BJ (cell line): ENCODE data around the gene SLFN12L. TPM values are rescaled to one million over a fixed set of nuclear protein-coding genes. Genes with fewer than 3 reads are reported as not detected.
"Not testable (repeated sequence)": the region's sequence is repeated elsewhere in the genome, so short reads cannot be mapped to it uniquely, and the experiment has no call there.

Source experiments
- CTCF ChIA-PET: fragments of 350-600 bp; formaldehyde crosslinking; extraction: SDS; loops from one replicate; lab custom pipeline; 2021; ENCODE audit warnings: antibody characterized with exemption, inconsistent platforms; lab: Yijun Ruan, JAX
- POLR2A ChIA-PET: fragments of 300-600 bp; sonication (Branson Sonifier 250); formaldehyde crosslinking; extraction: SDS; loops from one replicate; lab custom pipeline; 2021; ENCODE audit warnings: antibody characterized with exemption; lab: Charles Lee
- DNase-seq: peaks from one replicate; pipeline ENCODE4 v3.0.0-alpha.2; 2011; ENCODE audit warnings: low read depth
- H3K27me3 ChIP-seq: 2 replicates; pipeline ENCODE4 v1.6.0; 2011; ENCODE audit warnings: low read length; ENCODE audit not compliant: control insufficient read depth, insufficient read depth
- H3K36me3 ChIP-seq: 2 replicates; pipeline ENCODE4 v1.5.1; 2011; ENCODE audit warnings: low read length; ENCODE audit not compliant: control insufficient read depth, insufficient read depth
- H3K4me3 ChIP-seq: 2 replicates; pipeline ENCODE4 v1.5.1; 2011; ENCODE audit warnings: low read depth, mild to moderate bottlenecking, control low read depth, low read length
- polyA plus RNA-seq: library from polyadenylated mRNA; depleted of rRNA; stranded (reverse); fragments of >200 nt; gene quantifications from 2 replicates; pipeline ENCODE4 v1.2.3, GENCODE V29; 2011
- TF ChIP-seq, protein P1 (sequence below): IDR thresholded peaks from 2 replicates; pipeline ENCODE4 v1.5.1; 2011; ENCODE audit warnings: low read depth, mild to moderate bottlenecking, control low read depth, inconsistent platforms, low read length, moderate library complexity; ENCODE audit not compliant: insufficient read depth

The SLFN12L gene
- polyA plus RNA-seq, 1 experiment: not detected

DNA sequence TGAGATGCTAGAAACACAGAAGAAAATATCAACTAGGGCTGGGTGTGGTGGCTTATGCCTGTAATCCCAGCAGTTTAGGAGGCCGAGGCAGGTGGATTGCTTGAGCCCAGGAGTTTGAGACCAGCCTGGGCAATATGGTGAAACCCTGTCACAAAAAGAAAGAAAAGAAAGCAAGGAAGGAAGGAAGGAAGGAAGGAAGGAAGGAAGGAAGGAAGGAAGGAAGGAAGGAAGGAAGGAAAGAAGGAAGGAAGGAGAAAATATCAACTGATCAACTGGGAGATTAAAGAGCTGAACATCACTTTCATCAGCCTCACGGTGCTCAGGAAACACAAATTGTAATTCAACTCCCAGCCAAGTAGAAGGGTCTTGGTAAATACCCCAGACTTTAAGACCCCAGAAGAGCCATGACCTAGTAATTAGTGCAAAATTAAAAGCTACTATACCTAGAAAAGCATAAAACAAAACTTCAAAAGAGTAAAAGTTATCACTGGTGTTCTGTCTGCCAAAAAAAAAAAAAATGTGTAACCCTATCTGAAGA lies 61.1 kb downstream of the SLFN12L start:
- H3K36me3 ChIP-seq: no peaks in the 10 kb centered on the region
- no peak overlapping the region for H3K4me3 ChIP-seq
- peaks cover 2% of the 10 kb centered on the region for H3K27me3 ChIP-seq
- TF ChIP-seq, protein P1, sequence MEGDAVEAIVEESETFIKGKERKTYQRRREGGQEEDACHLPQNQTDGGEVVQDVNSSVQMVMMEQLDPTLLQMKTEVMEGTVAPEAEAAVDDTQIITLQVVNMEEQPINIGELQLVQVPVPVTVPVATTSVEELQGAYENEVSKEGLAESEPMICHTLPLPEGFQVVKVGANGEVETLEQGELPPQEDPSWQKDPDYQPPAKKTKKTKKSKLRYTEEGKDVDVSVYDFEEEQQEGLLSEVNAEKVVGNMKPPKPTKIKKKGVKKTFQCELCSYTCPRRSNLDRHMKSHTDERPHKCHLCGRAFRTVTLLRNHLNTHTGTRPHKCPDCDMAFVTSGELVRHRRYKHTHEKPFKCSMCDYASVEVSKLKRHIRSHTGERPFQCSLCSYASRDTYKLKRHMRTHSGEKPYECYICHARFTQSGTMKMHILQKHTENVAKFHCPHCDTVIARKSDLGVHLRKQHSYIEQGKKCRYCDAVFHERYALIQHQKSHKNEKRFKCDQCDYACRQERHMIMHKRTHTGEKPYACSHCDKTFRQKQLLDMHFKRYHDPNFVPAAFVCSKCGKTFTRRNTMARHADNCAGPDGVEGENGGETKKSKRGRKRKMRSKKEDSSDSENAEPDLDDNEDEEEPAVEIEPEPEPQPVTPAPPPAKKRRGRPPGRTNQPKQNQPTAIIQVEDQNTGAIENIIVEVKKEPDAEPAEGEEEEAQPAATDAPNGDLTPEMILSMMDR: no peak
- ChIA-PET CTCF (no interaction called here), POLR2A (interaction anchor here (0.6 kb wide), 1 partner anchor 399 kb away, joined by 13 read pairs; no protein-coding TSS in a partner anchor)
- no peak for DNase-seq

DNA sequence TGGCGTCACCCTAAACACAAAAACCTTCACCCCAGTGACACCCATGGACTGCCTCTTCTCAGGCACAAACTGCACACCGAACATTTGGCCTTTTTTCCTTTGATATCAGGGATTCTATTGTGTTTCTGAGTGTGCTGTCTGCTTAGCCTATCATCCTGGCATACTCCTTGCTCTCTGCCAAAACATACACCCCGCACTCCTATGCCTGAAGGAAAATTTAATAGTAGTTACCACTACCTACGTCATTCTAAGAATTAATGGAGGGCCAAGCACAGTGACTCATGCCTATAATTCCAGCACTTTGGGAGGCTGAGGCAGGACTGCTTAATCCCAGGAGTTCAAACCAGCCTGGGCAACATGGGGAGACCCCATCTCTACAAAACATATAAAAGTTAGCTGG lies 69.0 kb downstream of the SLFN12L start:
- Histone ChIP-seq H3K36me3 (no peaks in the 10 kb centered on the region), H3K4me3 (no peak overlapping the region), H3K27me3 (no peaks in the 10 kb centered on the region)
- POLR2A ChIA-PET: no interaction called here
- TF ChIP-seq, protein P1: no peak
- no peak for DNase-seq
- CTCF ChIA-PET: no interaction called here

DNA sequence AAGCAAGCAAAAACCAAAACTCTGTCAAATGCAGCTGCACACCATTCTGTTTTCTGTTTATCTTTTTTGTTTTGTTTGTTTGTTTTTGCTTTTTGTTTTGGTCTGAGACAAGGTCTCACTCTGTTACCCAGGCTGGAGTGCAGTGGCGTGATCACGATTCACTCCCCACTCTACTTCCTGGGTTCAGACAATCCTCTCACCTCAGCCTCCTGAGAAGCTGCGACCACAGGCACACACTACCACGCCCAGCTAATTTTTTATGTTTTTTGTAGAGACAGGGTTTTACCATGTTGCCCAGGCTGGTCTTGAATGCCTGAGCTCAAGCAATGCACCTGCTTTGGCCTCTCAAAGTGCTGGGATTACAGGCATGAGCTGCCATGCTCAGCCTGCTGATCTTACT lies 69.7 kb downstream of the SLFN12L start:
- Histone ChIP-seq H3K4me3 (no peak overlapping the region), H3K36me3 (no peaks in the 10 kb centered on the region), H3K27me3 (no peaks in the 10 kb centered on the region)
- CTCF ChIA-PET: no interaction called here
- POLR2A ChIA-PET: no interaction called here
- DNase-seq: no peak
- TF ChIP-seq, protein P1: no peak

DNA sequence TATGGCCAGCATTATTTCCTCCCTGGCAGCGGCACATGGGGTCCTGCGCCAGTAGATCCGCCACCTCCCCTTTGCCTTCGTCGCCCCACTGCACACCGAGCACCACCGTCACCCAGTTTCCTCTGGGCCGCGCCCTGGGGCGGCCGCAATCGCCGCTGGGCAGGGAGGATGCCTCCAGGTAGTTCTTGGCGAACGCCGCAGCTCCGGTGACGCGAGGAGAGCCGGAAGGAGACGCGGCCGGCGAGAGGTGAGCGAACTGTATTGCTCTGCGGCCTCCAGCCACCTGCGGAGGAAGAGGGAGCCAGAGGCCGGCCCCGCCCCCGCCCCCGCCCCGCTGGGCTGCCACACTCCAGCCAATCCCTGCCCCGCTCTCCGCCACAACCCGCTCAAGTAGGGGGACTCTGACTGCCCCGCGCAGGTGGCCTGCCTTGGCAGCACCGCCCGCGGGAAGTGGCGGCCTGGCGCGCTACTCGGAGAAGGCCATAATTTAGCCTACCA lies 77.1 kb downstream of the SLFN12L start:
- H3K4me3 ChIP-seq: no peak overlapping the region
- POLR2A ChIA-PET: no interaction called here
- CTCF ChIA-PET: no interaction called here
- DNase-seq: no peak
- TF ChIP-seq, protein P1: no peak
- peaks cover 7% of the 10 kb centered on the region for H3K27me3 ChIP-seq
- no peaks in the 10 kb centered on the region for H3K36me3 ChIP-seq

DNA sequence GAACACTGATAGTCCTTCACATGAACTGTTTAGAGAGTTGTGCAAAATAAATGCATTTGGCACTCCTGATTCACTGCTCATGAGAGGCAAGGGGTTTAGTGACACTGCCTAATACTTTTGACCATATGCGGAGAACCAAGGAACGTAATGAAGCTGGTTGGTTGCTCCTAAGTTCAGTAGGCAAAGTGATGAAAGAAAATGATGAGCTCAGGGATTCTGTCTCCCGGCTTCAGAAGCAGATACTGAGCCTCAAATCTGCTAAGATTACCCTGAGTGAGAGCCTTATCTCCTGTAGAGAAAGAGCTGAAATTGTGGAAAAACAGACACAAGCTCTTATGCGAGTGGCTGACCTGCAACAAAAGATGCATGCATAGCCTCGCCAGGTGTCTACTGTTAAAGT lies 83.4 kb downstream of the SLFN12L start:
- CTCF ChIA-PET, POLR2A ChIA-PET, H3K36me3 ChIP-seq, H3K4me3 ChIP-seq, DNase-seq: not testable (repeated sequence)
- H3K27me3 ChIP-seq: peaks cover 13% of the 10 kb centered on the region

DNA sequence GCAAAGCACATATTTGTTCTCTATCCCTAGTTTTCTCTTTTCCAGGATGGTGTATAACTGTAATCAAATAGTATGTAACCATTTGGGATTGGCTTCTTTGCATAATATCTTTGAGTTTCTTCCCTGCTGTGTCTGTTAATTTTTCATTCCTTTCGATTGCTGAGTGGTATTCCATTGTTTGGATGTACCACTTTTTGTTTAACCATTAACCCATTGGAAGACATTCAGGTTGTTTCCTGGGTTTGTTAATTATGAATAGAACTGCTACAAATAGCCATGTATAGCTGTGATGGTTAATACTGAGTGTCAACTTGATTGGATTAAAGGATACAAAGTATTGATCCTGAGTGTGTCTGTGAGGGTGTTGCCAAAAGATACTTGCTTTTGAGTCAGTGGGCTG lies 84.3 kb downstream of the SLFN12L start:
- Histone ChIP-seq H3K27me3 (peaks cover 21% of the 10 kb centered on the region), H3K4me3 (no peak overlapping the region), H3K36me3 (no peaks in the 10 kb centered on the region)
- TF ChIP-seq, protein P1: no peak
- ChIA-PET POLR2A (no interaction called here), CTCF (no interaction called here)
- no peak for DNase-seq
